22Rv1 (cell line): Measurements from ENCODE around the gene SERGEF.

Experiments
- H3K27ac ChIP-seq: fragments of 450-650 bp; 2 replicates; pipeline ENCODE4 v1.5.1; 2017
- ZFX ChIP-seq: fragments of 450-650 bp; IDR thresholded peaks from 2 replicates; pipeline ENCODE4 v1.6.1; 2017; ENCODE audit warnings: antibody characterized with exemption, borderline replicate concordance
- TF ChIP-seq, protein P1 (sequence below): fragments of 450-650 bp; IDR thresholded peaks from 2 replicates; pipeline ENCODE4 v1.5.1; 2017; ENCODE audit warnings: mild to moderate bottlenecking

The SERGEF gene

DNA sequence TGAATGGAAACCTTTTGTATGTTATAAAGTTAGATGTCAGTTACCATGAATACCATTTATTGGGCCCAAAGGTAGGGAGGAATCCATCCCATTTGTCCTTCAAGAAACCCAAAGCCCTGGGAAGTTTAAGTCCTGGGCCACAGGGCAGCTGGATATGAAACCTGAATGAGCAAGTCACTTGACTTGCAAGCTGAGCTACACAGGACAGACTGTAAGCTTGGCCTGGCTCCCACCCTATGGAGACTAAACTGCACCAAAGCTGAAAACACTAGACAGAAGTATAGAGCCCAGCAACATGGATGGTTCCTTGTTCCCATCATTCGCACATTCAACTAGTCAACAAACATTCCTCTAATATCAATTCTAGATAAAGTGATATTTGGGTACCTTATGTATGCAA, 207.0 kb downstream of the SERGEF start:
- H3K27ac ChIP-seq, result no peak overlapping the region
- TF ChIP-seq, protein P1, sequence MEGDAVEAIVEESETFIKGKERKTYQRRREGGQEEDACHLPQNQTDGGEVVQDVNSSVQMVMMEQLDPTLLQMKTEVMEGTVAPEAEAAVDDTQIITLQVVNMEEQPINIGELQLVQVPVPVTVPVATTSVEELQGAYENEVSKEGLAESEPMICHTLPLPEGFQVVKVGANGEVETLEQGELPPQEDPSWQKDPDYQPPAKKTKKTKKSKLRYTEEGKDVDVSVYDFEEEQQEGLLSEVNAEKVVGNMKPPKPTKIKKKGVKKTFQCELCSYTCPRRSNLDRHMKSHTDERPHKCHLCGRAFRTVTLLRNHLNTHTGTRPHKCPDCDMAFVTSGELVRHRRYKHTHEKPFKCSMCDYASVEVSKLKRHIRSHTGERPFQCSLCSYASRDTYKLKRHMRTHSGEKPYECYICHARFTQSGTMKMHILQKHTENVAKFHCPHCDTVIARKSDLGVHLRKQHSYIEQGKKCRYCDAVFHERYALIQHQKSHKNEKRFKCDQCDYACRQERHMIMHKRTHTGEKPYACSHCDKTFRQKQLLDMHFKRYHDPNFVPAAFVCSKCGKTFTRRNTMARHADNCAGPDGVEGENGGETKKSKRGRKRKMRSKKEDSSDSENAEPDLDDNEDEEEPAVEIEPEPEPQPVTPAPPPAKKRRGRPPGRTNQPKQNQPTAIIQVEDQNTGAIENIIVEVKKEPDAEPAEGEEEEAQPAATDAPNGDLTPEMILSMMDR, result no peak
- TF ChIP-seq ZFX, result no peak

DNA sequence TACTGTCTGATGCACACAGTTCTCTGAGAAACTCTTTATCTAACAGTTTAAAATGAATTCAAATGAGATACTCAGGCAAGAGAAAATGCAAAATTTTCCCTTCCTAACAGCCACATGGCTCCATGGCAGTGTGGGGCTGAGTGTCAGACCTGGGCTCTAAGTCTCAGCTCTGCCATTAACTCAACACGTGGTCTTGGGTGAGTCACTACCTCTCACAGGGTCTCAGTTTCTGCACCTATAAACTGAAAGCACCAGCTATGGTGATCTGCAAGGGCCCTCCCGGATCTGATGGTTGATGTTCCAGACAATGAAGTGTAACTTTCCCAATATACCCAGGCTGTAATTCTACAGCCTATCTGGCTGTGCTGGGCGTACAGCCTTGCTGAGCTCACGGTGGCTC, 207.8 kb downstream of the SERGEF start:
- no peak overlapping the region for H3K27ac ChIP-seq

DNA sequence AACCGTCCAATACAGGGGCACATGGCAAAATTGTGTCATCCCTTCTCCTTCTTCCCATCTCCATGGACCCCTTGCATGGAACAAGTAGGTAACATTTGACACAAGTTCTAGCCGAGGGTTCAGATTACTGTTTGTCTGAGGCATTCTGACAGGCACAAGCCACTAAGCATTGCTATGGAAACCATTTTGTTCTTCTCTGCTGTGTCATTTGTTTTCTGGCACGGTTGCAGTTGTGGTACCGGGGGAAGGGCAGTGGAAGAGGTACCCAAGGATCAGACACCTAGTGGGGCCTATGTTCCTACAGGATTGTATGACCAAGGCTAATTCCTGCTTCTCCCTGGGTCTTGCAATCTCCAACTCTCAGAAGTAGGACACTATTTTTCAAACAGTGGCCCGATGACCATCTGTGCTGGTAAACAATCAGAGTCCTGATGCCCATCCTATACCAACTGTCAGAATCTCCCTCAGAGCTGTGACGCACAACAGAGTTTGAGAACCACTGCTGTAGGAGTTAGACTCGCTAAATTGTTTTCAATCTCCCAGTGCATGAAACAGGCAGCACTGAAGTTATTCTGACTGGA, 209.0 kb downstream of the SERGEF start:
- TF ChIP-seq ZFX, result no peak
- TF ChIP-seq, protein P1, result no peak
- no peak overlapping the region for H3K27ac ChIP-seq

More for the DNA sequence above, 207.8 kb downstream of the SERGEF start:
- TF ChIP-seq ZFX, result no peak
- TF ChIP-seq, protein P1, result no peak

DNA sequence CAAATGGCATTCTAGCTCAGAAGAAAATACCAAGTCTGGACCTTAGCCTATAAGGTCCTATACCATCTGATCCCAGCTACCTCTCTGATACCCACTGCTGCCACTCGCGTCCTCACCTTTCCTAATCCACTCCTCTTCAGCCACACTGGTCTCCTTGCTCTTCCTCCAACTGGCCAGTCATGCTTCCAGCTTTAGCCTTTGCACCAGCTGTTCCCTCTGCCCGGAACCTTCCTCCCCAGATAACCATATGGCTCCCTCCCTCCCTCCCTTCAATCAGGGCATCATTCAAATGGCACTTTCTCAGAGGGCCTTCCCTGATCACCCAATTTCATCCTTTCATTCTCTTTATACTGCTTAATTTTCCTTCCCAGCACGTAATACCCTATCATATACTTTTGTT, 210.4 kb downstream of the SERGEF start:
- TF ChIP-seq, protein P1, result no peak
- no peak for TF ChIP-seq ZFX
- no peak overlapping the region for H3K27ac ChIP-seq

DNA sequence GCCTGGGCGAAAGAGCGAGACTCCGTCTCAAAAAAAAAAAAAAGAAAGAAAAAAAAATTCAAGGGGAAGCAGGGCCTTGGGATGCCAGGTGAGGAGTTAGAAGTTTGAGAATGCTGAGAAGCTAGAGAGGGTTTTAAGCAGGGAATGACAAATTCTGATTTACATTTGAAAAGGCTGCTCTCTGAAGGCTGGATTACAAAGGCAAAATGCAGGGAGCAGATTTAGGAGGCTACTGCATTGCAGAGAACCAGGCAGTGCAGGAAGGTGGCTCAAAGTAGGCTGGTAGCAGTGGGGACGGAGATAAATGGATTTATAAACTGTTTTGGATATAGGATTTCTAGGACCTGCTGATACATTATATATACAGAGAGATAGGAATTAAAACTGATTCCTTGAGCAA, 211.7 kb downstream of the SERGEF start:
- TF ChIP-seq, protein P1, result no peak
- no peak for TF ChIP-seq ZFX
- H3K27ac ChIP-seq, result no peak overlapping the region

DNA sequence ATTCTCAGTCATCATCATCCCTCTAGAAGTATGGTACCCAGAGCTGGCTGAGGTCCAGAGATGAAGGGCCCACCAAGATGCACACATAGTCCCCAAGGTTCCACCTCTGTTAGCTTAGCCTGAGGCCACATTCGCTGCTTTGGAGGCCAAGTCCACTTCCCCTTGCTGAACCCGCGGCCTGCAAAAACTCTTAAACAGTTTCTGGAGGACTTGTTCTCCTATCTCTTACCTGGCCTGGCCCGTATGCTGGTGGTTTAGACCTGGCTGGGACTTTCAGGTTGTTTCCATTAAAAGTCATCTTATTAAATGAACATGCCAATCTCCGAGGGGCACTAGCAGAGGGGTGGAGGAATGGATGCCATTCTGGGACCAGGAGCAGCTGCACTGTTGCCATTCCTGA, 213.7 kb downstream of the SERGEF start:
- TF ChIP-seq, protein P1, result no peak
- TF ChIP-seq ZFX, result no peak
- H3K27ac ChIP-seq, result no peak overlapping the region

DNA sequence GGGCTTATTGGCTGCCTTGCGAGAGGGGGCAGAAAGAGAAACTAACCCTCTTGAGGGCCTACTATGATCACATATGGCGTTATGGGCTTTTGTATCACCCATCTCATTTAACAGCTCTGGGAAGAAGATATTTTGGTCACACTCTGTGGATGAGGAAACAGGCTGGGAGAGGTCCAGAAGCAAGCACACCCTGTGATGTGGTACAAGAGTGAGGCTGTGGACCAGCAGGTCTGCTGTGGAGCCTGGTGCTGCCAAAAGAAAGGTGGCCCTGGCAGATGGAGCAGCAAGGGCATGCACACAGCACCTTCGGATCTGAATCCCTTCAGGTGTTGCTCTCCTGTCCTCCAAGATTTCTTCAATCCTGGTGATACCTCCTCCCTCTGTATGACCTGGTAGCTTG, 214.1 kb downstream of the SERGEF start:
- no peak for TF ChIP-seq ZFX
- TF ChIP-seq, protein P1, result no peak
- H3K27ac ChIP-seq, result no peak overlapping the region
